ENCODE data around the gene GMCL2. TPM values are rescaled to one million over a fixed set of nuclear protein-coding genes. Genes with fewer than 3 reads are reported as not detected.
A peak's percentile ranks its signal among the peaks of the same experiment; 100 is the strongest.

The GMCL2 gene
- total and polyA plus RNA-seq, 9 of the 15 experiments (the other 6 are each of a cell fraction or from before 2014, with no cell fraction given): 0.04 TPM; not detected in 8

- no peak for TF ChIP-seq U2AF2 (optimal IDR thresholded peaks at IDR 0.05; ENCODE audit: low read depth, low read length)
- no peak for TF ChIP-seq HIVEP1 (CRISPR knock-in tag; IDR thresholded peaks at IDR 0.05)
- TF ChIP-seq PHB2 (IDR thresholded peaks at IDR 0.05; ENCODE audit: low read depth): no peak
- no peak for TF ChIP-seq HMG20B (CRISPR knock-in tag; IDR thresholded peaks at IDR 0.05)
- TF ChIP-seq TBP (optimal IDR thresholded peaks at IDR 0.05; ENCODE audit: low read depth, low read length): peak; percentile 18
- 0 out of 2 replicates have a peak, but pooled peaks have one; percentile 42 for TF ChIP-seq IRF9 (tag; IDR thresholded peaks at IDR 0.05)
- TF ChIP-seq ZNF146 (CRISPR knock-in tag; IDR thresholded peaks at IDR 0.05; ENCODE audit: unreplicated experiment): no peak
- TF ChIP-seq NCOA4 (IDR thresholded peaks at IDR 0.05; ENCODE audit: partially characterized antibody): no peak
- no peak for TF ChIP-seq ZNF740 (CRISPR knock-in tag; IDR thresholded peaks at IDR 0.05)
- no peak for TF ChIP-seq ZNF740 (tag; IDR thresholded peaks at IDR 0.05)
- no peak for TF ChIP-seq RAD21 (CRISPR knock-in tag; conservative IDR thresholded peaks at IDR 0.05 in 1 of 2, IDR thresholded peaks at IDR 0.05 in 1 of 2)
- TF ChIP-seq, protein P1, sequence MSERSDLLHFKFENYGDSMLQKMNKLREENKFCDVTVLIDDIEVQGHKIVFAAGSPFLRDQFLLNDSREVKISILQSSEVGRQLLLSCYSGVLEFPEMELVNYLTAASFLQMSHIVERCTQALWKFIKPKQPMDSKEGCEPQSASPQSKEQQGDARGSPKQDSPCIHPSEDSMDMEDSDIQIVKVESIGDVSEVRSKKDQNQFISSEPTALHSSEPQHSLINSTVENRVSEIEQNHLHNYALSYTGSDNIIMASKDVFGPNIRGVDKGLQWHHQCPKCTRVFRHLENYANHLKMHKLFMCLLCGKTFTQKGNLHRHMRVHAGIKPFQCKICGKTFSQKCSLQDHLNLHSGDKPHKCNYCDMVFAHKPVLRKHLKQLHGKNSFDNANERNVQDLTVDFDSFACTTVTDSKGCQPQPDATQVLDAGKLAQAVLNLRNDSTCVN (CRISPR knock-in tag; IDR thresholded peaks at IDR 0.05): no peak
- no peak for TF ChIP-seq CBFA2T3 (IDR thresholded peaks at IDR 0.05)
- 0 out of 2 replicates have a peak, but pooled peaks have one; percentile 32 for TF ChIP-seq JUN (IDR thresholded peaks at IDR 0.05; ENCODE audit: borderline replicate concordance, low read depth, low read length)
- TF ChIP-seq JUN (CRISPR knock-in tag; IDR thresholded peaks at IDR 0.05; ENCODE audit: borderline replicate concordance): no peak
- TF ChIP-seq FOXA3 (CRISPR knock-in tag; conservative IDR thresholded peaks at IDR 0.05 in 1 of 2, IDR thresholded peaks at IDR 0.05 in 1 of 2): no peak
- no peak for TF ChIP-seq C11orf30 (IDR thresholded peaks at IDR 0.05; ENCODE audit: low read depth)
- no peak for TF ChIP-seq GTF2A2 (tag; IDR thresholded peaks at IDR 0.05)
- TF ChIP-seq MAZ (CRISPR knock-in tag; conservative IDR thresholded peaks at IDR 0.05 in 1 of 2, IDR thresholded peaks at IDR 0.05 in 1 of 2): no peak
- no peak for TF ChIP-seq DACH1 (IDR thresholded peaks at IDR 0.05; ENCODE audit: partially characterized antibody)
- TF ChIP-seq CEBPB (tag; IDR thresholded peaks at IDR 0.05): 0 out of 2 replicates have a peak, but pooled peaks have one; percentile 46
- no peak for TF ChIP-seq ZNF764 (CRISPR knock-in tag; IDR thresholded peaks at IDR 0.05; ENCODE audit: low read depth)
- TF ChIP-seq, protein P2, sequence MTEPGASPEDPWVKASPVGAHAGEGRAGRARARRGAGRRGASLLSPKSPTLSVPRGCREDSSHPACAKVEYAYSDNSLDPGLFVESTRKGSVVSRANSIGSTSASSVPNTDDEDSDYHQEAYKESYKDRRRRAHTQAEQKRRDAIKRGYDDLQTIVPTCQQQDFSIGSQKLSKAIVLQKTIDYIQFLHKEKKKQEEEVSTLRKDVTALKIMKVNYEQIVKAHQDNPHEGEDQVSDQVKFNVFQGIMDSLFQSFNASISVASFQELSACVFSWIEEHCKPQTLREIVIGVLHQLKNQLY (CRISPR knock-in tag; conservative IDR thresholded peaks at IDR 0.05): 0 out of 4 replicates have a peak, but pooled peaks of 1 of the 2 experiments have one; percentile 45
- TF ChIP-seq ZNF436 (CRISPR knock-in tag; IDR thresholded peaks at IDR 0.05): no peak
- TF ChIP-seq CEBPG (CRISPR knock-in tag; IDR thresholded peaks at IDR 0.05): peak; percentile 87
- TF ChIP-seq CEBPG (tag; conservative IDR thresholded peaks at IDR 0.05 in 1 of 2, IDR thresholded peaks at IDR 0.05 in 1 of 2): peak; percentile 71 to 74
These were observed 43.8 kb upstream of the GMCL2 start (continued) for GRCh38 chr5:178230879-178231538.

All from K562 (cell line).